ENCODE results near the gene PDE9A.
"Not testable (repeated sequence)": the region's sequence is repeated elsewhere in the genome, so short reads cannot be mapped to it uniquely, and the experiment has no call there.

PDE9A gene

GRCh38 chr21:42653231-42654061, at the start of gene PDE9A:
TSS of gene PDE9A (plus strand) at chr21:42653621. CDS start at chr21:42653815, 194 bp downstream.
- DNase-seq, result no peak

GRCh38 chr21:42607102-42607501, 46.3 kb upstream of the PDE9A start:
- DNase-seq, result no peak

- no peak for DNase-seq
These were observed 45.8 kb upstream of the PDE9A start for GRCh38 chr21:42607525-42608102.

- no peak for DNase-seq
These were observed 45.0 kb upstream of the PDE9A start for GRCh38 chr21:42608446-42608845.

- no peak for DNase-seq
These were observed 43.6 kb upstream of the PDE9A start for GRCh38 chr21:42609811-42610210.

- no peak for DNase-seq
These were observed 41.6 kb upstream of the PDE9A start for GRCh38 chr21:42611852-42612251.

GRCh38 chr21:42612390-42612789, 41.0 kb upstream of the PDE9A start:
- no peak for DNase-seq

GRCh38 chr21:42613756-42614155, 39.7 kb upstream of the PDE9A start:
- DNase-seq, result no peak

GRCh38 chr21:42614396-42614795, 39.0 kb upstream of the PDE9A start:
- no peak for DNase-seq

GRCh38 chr21:42614811-42615351, 38.5 kb upstream of the PDE9A start:
- peak in 1 of 2 experiments; percentile 4 for DNase-seq

GRCh38 chr21:42615377-42615776, 38.0 kb upstream of the PDE9A start:
- DNase-seq, result not testable (repeated sequence)

GRCh38 chr21:42615924-42616323, 37.5 kb upstream of the PDE9A start:
- DNase-seq, result no peak

- no peak for DNase-seq
These were observed 37.0 kb upstream of the PDE9A start for GRCh38 chr21:42616446-42616845.

- DNase-seq, result no peak
These were observed 36.5 kb upstream of the PDE9A start for GRCh38 chr21:42616941-42617340.

GRCh38 chr21:42617486-42617885, 35.9 kb upstream of the PDE9A start:
- no peak for DNase-seq

GRCh38 chr21:42618707-42619102, 34.7 kb upstream of the PDE9A start:
- no peak for DNase-seq

GRCh38 chr21:42619166-42619565, 34.3 kb upstream of the PDE9A start:
- no peak for DNase-seq

- DNase-seq, result no peak
These were observed 33.6 kb upstream of the PDE9A start for GRCh38 chr21:42619841-42620240.

- no peak for DNase-seq
These were observed 32.1 kb upstream of the PDE9A start for GRCh38 chr21:42621166-42621818.

- no peak for DNase-seq
These were observed 31.6 kb upstream of the PDE9A start for GRCh38 chr21:42621819-42622177.

- no peak for DNase-seq
These were observed 31.1 kb upstream of the PDE9A start for GRCh38 chr21:42622284-42622683.

GRCh38 chr21:42623694-42624093, 29.7 kb upstream of the PDE9A start:
- DNase-seq, result no peak

GRCh38 chr21:42624095-42624790, 29.2 kb upstream of the PDE9A start:
- DNase-seq, result no peak

All from AML-193 (cell line).